GM12891 (cell line): ENCODE measurements around the gene GNAT1.

Source experiments
- POLR2A ChIP-seq: IDR thresholded peaks from 2 replicates; pipeline ENCODE4 v1.6.1; 2011; ENCODE audit warnings: low read depth, low read length, control low read depth
- POLR2AphosphoS5 ChIP-seq: IDR thresholded peaks from 2 replicates; pipeline ENCODE4 v1.6.1; 2011; ENCODE audit warnings: low read depth, low read length, control low read depth
- SPI1 ChIP-seq: IDR thresholded peaks from 2 replicates; pipeline ENCODE4 v1.6.1; 2011; ENCODE audit warnings: low read depth, low read length, control low read depth

DNA sequence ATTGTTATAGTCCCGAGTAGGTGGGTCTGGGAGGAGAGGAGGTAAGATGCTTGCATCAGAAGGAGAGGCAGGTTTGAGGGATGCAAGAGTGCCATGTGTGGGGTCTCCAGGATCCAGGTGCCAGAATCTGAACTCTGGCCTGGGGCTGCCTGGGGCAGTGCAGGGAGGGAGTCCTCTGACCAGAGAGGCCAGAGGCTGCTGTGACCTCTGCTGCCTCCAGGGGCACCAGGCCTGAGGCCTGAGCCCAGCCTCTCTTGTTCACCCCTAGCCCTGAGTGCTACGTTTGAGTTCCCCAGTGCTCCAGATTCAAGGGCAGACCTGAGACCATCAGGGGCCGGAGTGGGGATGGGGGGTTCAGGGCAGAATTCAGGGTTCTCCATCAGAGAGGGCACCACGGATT is 21.1 kb downstream of the GNAT1 start:
- TF ChIP-seq POLR2A (no peak), POLR2AphosphoS5 (no peak), SPI1 (no peak)
